Right ventricle myocardium superior (tissue), 1 donor: Measurements from ENCODE around the gene GPATCH8. TPM values are rescaled to one million over a fixed set of nuclear protein-coding genes. Genes with fewer than 3 reads are reported as not detected.
A peak's percentile ranks its signal among the peaks of the same experiment; 100 is the strongest.
"Not testable (repeated sequence)": the region's sequence is repeated elsewhere in the genome, so short reads cannot be mapped to it uniquely, and the experiment has no call there.

Experiments
- ATAC-seq: fragments of 200-7000 bp; cut with Tn5 transposase; one replicate; pipeline ENCODE4 v1.9.1; 2020; ENCODE audit warnings: mild to moderate bottlenecking; ENCODE audit not compliant: poor library complexity
- DNase-seq: peaks from one replicate; pipeline ENCODE4 v3.0.0-alpha.2; 2020
- intact Hi-C: fragments of 100-400 bp; cut with DNase I; formaldehyde crosslinking; loops from one replicate; pipeline ENCODE4 v1.11.2; 2022
- total RNA-seq: library from RNA; stranded (reverse); fragmentation: NEBNext Ultra II Directional; extraction: Animal tissue kit (Norgen Biotek cat#: 25700); gene quantifications from one replicate; pipeline ENCODE4 v1.2.1, GENCODE V29; 2021
- donor health status: DM: no; HTN: yes; CAD: no; lungs with severe emphysema.

GPATCH8 gene
- total RNA-seq, 1 donor from 2014 or later, result 17.9 TPM

DNA sequence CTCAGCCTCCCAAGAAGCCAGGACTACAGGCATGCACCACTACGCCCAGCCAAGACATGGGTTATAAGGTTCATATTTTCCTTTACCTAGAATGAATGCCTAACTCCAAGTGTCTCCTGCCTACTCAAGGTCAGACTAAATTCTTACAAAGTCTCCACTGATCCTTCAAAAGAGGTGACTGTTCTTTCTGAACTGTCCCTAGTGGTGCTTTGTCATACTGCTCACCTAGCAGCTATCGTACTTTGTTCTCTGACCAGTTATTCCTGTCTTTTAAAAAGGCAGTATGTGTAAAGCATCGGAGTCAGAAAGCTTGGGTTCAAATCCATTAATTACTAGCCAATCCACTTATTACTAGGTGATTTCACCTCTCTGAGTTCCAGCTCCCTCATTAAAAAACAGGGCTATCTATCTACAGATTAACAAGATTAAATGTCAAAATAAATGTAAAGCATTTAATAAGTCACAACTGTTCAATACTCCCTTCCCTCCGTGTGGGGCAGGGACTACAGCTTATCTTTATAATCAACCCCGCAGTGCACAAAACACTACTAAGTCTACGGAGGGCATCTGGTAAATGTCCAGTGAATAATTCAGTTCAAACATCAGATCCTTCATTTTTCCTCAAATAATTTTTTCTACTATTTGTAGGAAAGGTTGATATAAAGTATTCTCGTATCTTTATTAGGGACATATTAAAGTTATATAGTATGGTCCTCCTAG lies 93.7 kb downstream of the GPATCH8 start:
- ATAC-seq (no peak), DNase-seq (no peak)
- intact Hi-C loops, result loop anchor here (10.0 kb wide), 1 partner anchor 95 kb away; the partner anchor contains the start of gene GPATCH8

DNA sequence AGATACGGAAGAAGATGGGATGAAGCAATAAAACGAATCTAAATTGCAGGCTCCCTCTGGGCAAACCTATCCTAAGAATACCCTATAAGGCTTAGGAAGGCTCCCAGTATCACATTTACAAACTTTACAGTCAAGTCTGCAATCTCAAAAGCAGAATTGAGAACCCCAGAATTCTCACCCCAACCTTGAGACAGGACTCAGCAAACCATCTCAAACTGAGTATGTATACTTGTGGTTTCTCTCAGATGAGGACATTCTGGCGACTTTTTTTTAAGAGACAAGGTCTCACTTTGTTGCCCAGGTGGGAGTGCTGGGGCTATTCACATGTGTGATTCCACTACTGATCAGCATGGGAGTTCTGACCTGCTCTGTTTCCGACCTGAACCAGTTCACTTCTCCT lies 94.4 kb downstream of the GPATCH8 start:
- ATAC-seq (no peak), DNase-seq (no peak)
- intact Hi-C loops, result loop anchor here (10.0 kb wide), 1 partner anchor 96 kb away; the partner anchor contains the start of gene GPATCH8

DNA sequence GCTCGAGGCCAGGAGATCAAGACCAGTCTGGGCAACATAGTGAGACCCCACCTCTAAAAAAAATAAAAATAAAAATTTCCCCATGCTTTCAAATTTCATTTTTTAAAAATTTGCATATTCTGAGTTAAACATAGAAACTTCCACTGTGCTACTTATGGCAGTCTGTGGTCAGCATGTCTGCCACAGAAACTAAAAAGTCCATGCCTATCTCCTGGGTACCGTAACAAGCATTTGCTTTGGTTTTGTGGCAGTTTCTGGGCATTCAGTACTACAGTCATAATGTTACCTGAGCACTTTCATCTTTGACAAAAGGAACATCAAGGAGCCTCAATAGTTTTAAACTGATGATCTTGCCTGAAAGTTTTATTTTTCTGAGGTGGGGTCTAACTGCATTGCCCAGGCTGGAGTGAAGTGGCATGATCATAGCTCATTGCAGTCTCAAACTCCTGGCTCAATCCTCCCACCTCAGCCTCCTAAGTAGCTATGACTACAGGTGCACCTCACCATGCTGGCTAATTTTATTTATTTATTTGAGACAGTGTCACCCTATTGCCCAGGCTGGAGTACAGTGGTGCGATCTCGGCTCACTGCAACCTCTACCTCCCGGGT lies 100.5 kb downstream of the GPATCH8 start:
- no peak for ATAC-seq
- no peak for DNase-seq
- intact Hi-C loops, result loop anchor here (10.0 kb wide), 1 partner anchor 102 kb away; the partner anchor contains the start of gene GPATCH8

DNA sequence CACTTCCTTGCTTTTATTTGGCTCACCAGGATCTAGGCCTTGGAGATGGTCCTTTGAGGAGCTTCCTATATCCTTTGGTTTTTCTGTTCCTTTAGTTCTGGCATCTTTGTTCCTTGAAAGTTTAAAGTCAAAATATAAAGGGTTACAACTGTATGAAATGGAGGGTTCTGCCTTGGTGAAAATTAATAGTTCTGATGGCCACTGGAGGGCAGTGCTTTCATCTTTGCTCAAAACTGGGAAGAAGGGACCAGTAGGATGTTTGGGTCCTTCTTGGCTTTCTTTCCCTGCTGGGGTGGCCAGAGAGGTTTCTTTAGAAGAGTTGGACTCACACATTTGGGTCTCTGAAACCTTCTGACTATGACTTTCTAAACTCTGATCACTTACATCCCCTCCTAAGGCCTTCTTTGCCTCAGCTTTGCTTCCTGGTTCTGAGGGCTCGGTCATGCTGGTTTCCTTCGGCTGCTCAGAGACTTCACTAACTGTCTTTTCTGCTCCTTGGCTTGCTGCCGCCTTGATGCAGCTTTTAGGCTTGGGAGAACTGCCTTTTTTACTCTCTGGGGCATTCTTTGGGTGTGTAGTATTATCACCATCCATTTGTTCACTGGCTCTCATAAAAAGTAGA lies 102.9 kb downstream of the GPATCH8 start:
- intact Hi-C loops, result loop anchor here (10.0 kb wide), 1 partner anchor 104 kb away; the partner anchor contains the start of gene GPATCH8
- DNase-seq (no peak), ATAC-seq (no peak)

DNA sequence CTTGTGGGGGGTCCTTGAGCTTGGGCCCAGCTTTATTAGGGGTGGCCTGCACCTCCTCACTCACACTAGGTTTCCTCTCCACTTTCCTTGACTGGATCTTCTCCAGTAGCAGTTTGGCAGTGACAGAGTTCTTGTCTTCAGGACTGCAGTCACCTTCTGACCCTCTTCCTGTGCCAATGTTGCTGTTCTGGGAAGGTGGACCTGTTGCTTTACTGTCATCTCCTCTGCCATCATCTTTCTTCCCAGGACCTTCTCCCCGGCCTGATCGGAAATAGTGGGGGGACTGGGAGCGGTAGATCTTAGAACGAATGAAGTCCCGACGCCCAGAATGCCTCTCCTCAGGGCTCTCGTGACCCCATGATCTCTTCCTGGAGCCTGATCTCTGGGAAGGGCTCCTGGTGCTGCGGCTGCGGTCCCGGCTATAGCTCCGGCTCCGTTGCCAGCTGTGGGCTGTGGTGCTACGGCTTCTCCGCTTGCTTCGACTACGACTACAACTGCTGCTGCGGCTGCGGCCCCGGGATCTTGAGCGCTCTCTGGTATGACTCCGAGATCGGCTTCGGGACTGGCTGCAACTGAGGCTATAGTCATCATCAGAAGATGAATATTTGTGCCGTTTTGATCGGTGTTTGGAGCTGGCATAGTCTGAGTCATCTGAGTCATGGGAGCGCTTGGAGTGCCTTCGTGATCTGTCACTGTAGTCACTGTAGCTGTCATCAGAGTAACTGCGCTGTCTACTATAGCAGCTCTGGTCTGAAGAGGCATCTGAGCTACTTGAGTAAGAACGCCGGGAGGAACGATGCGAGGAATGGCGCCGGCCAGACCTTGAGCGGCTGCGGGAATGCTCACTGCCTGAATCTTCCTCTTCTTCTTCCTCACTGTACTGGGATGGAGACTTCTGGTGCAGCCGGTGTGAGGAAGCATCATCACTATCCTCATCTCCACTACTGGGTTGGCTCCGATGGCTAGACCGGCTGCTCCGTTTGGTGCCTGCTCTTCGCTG lies 104.2 kb downstream of the GPATCH8 start:
- intact Hi-C loops, result loop anchor here (5.0 kb wide), 1 partner anchor 123 kb away; no protein-coding TSS in a partner anchor
- ATAC-seq, result no peak

DNA sequence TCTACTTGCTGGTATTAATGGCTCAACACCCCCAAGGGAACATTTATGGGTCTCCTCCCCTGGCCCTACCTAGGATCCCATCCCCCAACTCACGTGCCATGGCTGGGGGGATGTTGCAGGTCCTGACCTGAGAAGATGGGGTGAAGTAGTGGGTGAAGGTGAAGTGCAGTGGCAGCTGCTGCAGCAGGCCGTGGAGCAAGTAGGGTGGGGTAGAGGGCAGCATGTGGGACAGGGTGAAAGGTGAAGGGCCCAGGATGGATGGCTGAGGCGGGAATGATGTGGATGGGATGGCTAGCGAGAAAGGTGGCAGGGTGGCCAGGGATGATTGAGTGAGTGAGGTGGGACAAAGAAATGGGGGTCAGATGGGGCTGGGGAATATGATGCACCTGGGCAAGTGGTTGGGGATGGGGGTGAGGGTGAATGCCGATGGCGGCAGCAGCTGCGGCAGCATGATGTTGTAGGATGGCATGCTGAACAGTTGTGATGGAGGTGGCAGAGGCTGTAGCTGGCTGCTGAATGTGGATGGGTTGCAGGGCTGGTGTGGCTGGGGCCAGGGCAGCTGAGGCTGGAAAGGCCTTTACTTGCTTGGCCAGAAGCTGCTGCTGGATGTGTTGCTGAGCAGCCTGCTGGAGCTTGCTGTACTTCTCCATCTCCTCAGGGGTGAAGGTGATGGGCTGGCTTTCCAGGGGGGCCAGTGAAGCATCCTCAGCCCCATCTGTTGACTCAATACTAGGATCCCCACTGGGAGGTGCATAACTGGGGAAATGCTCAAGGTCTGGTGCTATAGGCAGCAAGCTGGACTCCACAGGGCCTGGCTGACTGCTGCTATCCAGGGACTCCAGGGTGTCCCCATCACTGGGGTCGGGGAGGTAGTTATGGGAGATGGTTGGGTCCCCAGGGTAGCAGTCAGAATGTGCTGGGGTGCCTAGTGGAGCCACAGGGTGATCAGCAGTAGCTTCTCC lies 105.4 kb downstream of the GPATCH8 start:
- intact Hi-C loops, result loop anchor here (5.0 kb wide), 1 partner anchor 125 kb away; no protein-coding TSS in a partner anchor

More for the DNA sequence above, 104.2 kb downstream of the GPATCH8 start:
- DNase-seq, result no peak

DNA sequence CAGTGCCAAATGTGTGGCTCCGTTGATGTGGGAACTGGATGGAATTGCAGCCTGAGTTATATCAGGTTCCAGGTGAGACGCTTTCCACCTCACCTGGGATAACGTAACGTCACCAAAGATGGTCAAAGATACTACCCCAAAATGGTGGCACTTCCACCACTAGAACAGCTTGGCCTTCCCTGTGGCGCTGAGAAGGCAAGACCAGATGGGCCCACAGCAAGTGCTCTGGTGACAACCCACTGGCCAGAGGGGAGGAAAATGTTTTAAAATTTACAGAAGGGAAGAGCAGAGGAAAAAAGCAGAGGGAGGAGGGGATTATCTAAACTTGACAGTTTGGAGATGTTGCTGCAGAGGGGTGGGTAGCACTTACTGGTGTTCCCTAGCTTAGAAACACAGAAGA lies 106.3 kb downstream of the GPATCH8 start:
- DNase-seq (no peak), ATAC-seq (no peak)
- intact Hi-C loops, result loop anchor here (5.0 kb wide), 1 partner anchor 125 kb away; no protein-coding TSS in a partner anchor

More for the DNA sequence above, 105.4 kb downstream of the GPATCH8 start:
- ATAC-seq, result peak; percentile 9
- DNase-seq, result no peak

DNA sequence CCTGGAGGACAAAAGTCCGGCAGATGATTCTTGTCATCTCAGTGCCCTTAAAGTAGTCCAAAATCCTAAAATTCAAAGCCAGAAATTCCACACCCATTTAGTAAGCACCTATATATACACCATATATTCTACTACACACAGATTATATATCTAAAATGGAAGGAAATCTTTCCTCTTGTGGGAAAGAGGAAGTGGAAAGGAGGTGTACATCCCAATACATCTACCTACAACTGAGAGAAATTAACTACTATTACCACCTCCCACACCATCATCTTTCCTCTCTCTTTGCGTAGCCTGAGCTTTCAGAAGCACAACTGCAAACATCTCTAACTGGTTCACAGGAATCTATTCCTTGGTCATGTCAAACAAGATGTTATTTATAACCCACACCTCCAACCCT lies 108.4 kb downstream of the GPATCH8 start:
- ATAC-seq, result no peak
- intact Hi-C loops, result loop anchor here (5.0 kb wide), 1 partner anchor 127 kb away; no protein-coding TSS in a partner anchor
- no peak for DNase-seq

DNA sequence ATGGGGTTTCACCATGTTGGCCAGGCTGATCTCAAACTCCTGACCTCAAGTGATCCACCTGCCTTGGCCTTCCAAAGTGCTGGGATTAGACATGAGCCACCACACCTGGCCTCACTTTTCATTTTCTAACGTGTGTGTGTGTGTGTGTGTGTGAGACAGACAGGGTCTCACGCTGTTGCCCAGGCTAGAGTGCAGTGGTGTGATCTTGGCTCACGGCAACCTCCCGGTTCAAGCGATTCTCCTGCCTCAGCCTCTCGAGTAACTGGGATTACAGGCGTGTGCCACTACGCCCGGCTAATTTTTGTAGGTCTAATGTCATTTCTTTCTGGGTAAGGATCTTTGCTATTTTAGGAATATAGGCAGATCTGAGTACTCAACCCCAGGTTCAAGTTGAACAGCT lies 109.1 kb downstream of the GPATCH8 start:
- DNase-seq, intact Hi-C loops, ATAC-seq: not testable (repeated sequence)

DNA sequence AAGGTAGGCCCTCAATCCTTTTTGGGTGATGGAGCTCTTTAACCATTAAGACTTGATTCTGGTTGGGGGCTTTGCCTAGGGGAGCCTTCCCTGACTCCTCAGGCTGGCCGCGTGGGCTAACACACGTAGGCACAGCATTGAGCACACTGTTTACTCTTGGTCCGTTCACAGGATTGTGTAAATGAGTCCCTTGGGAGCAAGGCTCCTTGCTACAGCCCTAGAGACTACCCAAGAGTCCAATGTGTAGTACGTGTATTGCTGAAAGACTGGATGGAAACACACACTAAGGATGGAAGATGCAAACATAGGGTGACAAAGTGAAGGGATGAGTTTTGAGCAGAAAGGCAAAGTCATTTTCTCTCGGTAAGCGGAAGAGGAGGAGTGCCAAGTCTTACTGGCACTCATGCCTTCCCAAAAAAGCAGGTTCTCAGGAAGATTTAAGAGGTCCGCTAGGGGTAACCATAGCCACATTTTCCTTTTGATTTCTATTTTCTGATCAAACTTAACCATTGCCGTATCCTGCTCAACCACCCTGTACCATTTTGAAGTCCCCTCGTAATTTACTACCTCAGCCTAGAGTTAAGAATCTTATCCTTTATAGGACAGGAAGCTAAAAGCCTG lies 112.8 kb downstream of the GPATCH8 start:
- intact Hi-C loops, result no loop called here
- ATAC-seq (no peak), DNase-seq (no peak)

DNA sequence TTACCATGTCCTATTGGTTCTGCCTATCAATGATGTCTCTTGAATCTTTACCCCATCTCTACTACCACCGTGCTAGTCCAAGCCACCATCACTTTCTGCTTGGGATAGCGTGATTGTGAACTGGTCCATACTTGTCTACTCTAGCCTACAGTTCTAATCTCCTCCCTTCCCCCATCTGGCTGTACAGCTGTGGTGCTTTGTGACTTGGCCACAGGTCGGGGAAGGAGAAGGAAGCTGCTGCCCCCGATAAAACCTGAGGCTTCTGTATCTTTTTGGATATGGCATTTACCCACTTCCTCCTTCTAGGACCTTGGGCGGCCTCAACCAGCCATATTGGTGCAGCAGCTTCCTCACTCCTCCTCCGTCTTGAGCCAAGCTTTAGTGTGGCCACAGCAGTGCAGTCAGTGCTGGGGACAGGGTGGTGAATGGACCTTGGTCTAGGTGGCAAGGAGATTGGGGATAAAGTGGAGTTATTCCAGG lies 113.4 kb downstream of the GPATCH8 start:
- DNase-seq, result no peak
- intact Hi-C loops, result no loop called here
- ATAC-seq, result no peak

DNA sequence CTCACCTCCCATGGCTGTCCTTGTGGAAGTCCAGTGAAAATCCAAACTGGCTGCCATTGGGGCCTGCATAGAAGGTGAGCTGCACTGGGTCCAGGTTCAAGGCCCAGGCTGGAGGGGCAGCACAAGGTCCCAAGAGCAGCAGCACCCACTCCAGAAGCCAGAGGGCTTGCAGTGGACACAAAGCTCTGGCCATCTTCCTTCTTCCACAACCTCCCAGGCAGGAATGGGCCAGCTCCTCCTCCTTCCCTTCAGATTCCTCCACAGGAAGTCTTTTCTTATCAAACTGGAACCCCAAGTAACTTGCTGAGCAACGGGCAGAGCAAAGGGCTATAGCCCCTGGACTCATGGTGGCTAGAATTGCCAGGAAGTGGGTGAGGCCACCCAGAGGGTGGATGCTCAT lies 113.9 kb downstream of the GPATCH8 start, which contains the start of gene ITGA2B:
TSS of gene ITGA2B (minus strand) at position 369 of the 400 bp plus-strand sequence. CDS start at position 193, 176 bp downstream.
- DNase-seq (no peak), ATAC-seq (no peak)
- intact Hi-C loops, result no loop called here

DNA sequence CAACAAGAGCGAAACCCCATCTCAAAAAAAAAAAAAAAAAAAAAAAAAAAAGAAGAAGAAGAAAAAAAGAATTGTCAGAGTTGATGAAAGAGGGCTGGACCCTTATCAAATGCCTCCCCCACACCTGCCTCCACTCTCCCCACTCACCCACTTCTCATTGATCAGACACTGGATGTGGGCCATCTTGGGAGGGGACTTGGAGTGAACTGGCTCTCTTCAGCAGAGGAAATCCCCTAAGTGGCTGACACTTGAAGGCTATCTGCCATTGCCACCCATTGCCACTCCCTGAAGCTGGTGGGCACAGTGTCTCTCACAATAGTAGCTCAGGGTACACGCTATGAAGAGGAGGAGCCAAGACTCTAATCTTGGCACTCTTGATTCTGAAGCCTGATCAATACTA lies 115.4 kb downstream of the GPATCH8 start:
- ATAC-seq (no peak), DNase-seq (no peak)
- intact Hi-C loops, result no loop called here

DNA sequence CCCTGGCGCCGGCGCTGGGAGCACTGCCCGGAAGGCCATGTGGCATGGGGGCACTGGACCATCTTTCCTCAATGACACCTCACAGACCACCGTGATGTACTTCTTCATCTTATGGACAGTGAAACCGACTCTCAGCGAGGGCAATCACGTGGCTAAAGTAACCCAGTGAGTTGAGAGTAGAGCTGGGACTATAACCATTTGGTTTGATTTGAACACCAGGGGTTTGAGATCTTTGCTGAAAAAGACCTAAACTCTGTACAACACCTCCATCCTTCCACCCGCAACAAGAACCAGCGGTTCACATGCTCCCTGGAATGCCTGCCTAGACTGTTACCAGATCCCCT lies 117.1 kb downstream of the GPATCH8 start:
- intact Hi-C loops, result no loop called here
- ATAC-seq (no peak), DNase-seq (no peak)

DNA sequence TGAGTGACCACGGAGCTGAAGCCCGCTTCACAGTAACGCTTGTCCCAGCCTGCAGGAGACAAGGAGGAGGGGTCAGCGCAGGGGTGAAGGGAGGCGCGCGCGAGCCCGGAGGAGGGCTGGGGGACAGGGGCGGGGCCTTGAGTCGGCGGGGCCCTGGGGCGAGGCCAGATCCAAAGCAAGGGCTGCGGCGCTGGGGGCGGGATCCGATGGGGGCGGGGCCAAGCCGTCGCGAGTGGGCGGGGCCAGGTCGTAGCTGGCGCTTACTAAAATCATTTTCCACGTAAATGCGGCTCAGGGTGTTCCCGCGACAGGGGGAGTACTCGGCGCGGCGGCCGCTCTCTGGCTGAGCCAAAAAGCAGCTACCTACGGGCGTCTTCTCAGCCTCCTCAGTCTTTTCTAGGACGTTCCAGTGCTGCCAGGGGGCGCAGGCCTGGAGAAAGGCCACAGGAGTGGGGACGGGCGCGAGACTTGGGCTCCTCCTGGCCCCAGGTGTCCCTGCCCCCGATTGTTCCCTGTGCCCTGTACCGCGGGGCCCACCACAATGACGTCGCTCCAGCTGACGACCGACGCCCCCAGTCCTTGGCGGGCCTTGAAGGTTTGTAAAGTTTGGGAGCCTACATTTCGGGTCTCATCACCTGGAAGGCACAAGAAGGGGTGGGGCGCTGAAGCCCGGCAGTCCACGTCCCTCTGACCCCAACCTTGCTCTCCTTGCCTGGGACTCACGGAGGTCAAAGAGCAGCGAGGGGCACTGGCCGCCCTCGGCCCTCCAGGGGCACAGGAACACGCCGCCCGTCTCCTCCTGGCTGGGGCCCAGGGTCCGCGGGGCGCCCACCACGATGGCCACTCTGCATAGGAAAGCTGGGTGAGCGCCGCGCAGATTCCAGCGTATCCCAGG lies 117.7 kb downstream of the GPATCH8 start:
- DNase-seq (peak; percentile 87), ATAC-seq (peak; percentile 94)
- intact Hi-C loops, result no loop called here
